GM06990 (cell line): ENCODE measurements around the gene KIAA1671.

ENCODE experiments used
- DNase-seq: peaks from one replicate; pipeline ENCODE4 v3.0.0-alpha.2; 2011; ENCODE audit not compliant: insufficient read length; ENCODE audit errors: extremely low read depth
- H3K27me3 ChIP-seq: replicated peaks from 2 replicates; pipeline ENCODE4 v1.6.0; 2011; ENCODE audit warnings: low read length; ENCODE audit not compliant: control insufficient read depth, insufficient read depth
- H3K36me3 ChIP-seq: 2 replicates; pipeline ENCODE4 v1.5.1; 2011; ENCODE audit warnings: low read length; ENCODE audit not compliant: control insufficient read depth, insufficient read depth
- H3K4me3 ChIP-seq: replicated peaks from 2 replicates; pipeline ENCODE4 v1.5.1; 2011; ENCODE audit warnings: low read depth, mild to moderate bottlenecking, control low read depth, low read length
- TF ChIP-seq, protein P1 (sequence below): IDR thresholded peaks from 2 replicates; pipeline ENCODE4 v1.5.1; 2011; ENCODE audit warnings: low read length, control low read depth, mild to moderate bottlenecking, inconsistent platforms; ENCODE audit not compliant: insufficient read depth, poor library complexity, severe bottlenecking

KIAA1671 gene

DNA sequence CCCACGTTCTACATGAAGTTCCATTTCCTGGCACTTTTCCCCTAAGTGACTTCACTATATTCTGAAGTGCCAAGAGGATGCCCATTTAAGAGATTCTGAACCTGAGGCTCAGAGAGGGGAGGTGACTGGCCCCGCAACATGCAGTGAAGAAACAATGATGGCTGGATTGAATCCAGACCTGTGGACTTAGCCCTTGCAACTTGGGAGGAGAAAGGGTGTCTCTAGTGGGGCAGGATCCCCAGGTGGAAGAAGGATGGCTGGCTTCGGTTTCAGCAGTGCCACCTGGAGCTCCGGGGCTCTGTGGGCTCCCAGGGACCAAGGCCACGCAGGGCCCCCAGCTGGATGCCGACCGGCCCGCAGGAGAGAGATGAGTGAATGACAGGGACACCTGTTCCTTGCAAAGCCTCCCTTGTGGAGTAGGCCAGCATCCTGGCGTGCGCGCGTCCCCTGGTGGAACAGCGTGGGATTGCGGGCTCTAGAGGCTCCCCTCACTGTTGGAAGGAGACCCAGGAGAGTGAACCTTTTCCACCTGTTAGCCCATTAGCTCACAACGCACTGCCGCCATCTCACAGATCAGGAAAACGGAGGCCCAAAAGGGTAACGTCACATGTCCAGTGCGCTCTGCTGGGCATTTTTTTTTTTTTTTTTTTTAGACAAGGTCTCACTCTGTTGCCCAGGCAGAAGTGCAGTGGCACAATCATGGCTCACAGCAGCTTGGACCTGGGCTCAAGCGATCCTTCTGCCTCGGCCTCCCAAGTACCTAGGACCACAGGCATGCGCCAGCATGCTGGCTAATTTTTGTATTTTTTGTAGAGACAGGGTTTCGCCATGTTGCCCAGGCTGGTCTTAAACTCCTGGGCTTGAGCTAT lies 104.7 kb downstream of the KIAA1671 start:
- Histone ChIP-seq H3K36me3 (no peaks in the 10 kb centered on the region), H3K4me3 (no peak overlapping the region), H3K27me3 (no peaks in the 10 kb centered on the region)
- TF ChIP-seq, protein P1, sequence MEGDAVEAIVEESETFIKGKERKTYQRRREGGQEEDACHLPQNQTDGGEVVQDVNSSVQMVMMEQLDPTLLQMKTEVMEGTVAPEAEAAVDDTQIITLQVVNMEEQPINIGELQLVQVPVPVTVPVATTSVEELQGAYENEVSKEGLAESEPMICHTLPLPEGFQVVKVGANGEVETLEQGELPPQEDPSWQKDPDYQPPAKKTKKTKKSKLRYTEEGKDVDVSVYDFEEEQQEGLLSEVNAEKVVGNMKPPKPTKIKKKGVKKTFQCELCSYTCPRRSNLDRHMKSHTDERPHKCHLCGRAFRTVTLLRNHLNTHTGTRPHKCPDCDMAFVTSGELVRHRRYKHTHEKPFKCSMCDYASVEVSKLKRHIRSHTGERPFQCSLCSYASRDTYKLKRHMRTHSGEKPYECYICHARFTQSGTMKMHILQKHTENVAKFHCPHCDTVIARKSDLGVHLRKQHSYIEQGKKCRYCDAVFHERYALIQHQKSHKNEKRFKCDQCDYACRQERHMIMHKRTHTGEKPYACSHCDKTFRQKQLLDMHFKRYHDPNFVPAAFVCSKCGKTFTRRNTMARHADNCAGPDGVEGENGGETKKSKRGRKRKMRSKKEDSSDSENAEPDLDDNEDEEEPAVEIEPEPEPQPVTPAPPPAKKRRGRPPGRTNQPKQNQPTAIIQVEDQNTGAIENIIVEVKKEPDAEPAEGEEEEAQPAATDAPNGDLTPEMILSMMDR, result peak; percentile 93
- DNase-seq, result peak; percentile 55

DNA sequence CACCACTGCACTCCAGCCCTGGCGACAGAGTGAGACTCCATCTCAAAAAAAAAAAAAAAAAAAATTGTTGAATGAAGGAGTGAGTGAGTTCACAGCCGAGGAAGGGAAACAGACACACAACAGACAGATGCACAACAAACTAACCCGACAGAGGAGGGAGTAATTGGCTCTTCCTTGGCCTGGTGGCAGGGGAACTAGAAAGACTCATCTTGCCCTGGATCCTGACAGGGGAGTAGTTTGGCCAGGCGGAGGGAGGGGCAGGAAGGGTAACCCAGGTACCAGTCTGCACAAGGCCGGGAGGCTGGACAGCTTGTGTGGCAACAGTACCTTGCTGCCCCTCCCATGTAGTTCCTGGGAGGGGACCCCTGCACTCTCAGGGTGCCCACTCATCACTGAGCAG lies 106.9 kb downstream of the KIAA1671 start:
- DNase-seq, result no peak
- Histone ChIP-seq H3K27me3 (no peaks in the 10 kb centered on the region), H3K4me3 (no peak overlapping the region), H3K36me3 (no peaks in the 10 kb centered on the region)
- TF ChIP-seq, protein P1, result no peak

DNA sequence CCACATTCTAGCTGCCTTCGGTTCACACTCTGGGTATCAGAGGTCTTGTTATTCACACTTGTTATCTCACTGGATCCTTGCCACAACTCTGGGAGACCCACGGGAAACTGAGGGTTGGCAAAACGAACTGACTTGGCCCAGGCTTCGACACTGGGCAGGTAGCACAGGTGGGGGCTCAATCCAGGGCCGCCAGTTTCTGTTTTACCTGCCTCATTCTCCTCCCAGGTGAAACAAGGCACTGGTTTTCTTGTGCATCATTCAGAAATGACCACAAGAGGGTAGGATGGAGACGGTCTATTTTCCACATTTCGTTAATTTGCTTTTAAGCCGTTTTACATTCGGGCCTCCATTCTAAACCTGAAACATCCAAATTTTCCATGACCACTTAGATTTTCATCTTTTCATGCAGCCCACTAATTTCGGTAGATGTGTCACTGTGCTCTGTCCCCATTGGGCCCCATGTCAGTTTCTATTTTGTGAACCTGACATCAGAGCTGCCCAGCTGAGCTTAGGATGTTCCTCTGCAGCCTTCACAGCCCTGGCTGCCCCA lies 108.1 kb downstream of the KIAA1671 start:
- TF ChIP-seq, protein P1, result peak; percentile 24
- DNase-seq, result no peak
- Histone ChIP-seq H3K4me3 (no peak overlapping the region), H3K36me3 (no peaks in the 10 kb centered on the region), H3K27me3 (no peaks in the 10 kb centered on the region)

DNA sequence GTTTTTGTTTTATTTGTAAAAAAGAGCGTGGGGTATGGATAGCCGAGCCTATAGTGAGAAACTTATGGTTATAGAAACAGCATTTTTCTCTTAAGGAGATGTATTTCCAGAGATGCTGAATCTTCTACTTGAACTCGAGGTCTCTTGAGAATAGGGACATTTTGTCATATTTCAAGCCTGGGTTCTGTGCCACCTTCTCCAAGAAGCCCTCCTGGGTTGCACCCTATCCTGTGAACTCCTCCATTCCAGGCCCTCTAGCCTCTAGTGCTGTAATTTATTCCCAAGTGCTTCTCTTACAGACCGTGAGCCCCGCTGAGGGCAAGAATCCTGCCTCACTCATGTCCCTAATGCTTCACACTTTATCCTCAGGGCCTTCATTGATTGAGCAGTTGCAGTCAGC lies 108.6 kb downstream of the KIAA1671 start:
- TF ChIP-seq, protein P1, result no peak
- no peak for DNase-seq
- Histone ChIP-seq H3K36me3 (no peaks in the 10 kb centered on the region), H3K4me3 (no peak overlapping the region), H3K27me3 (no peaks in the 10 kb centered on the region)

DNA sequence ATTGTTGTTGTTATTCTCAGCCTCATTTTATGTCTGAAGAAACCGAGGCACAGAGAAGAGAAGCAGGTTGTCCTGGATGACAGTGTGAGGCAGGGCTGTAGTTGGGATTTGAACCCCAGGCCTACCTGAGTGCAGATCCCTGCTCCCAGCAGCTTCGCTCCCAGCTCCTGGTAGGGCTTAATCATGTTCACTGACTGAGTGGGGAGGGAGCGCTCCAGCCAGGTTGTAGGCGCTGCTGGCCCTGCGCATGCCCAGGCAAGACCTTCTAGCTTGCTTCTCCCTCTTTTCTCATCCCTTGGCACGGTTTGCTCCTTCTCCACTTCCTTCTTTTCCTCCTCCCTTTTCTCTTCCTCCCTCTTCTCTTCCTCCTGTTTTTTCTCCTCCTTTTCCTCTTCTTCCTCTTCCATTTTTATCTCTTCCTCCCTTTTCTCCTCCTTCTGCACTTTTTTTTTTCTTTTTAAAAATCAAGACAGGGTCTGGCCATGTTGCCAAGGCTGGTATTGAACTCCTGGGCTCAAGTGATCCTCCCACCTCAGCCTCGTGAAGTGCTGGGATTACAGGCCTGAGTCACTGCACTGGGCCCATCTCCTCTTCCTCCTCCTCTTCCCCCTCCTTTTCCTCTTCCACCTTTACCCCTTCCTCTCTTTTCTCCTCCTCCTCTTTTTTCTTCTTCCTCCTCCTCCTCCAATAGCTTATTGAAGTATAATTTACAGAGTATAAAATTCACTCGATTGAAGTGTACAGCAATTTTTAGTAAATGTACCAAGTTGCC lies 109.3 kb downstream of the KIAA1671 start:
- TF ChIP-seq, protein P1, result no peak
- Histone ChIP-seq H3K36me3 (no peaks in the 10 kb centered on the region), H3K4me3 (no peak overlapping the region), H3K27me3 (no peaks in the 10 kb centered on the region)
- no peak for DNase-seq
